Middle frontal gyrus (tissue), 1 donor: Measurements from ENCODE around the gene OTUD5.

ENCODE experiments used
- DNase-seq: peaks from one replicate; pipeline ENCODE4 v3.0.0-alpha.2; 2015; ENCODE audit warnings: low spot score; ENCODE audit errors: extremely low spot score

Gene OTUD5

DNA sequence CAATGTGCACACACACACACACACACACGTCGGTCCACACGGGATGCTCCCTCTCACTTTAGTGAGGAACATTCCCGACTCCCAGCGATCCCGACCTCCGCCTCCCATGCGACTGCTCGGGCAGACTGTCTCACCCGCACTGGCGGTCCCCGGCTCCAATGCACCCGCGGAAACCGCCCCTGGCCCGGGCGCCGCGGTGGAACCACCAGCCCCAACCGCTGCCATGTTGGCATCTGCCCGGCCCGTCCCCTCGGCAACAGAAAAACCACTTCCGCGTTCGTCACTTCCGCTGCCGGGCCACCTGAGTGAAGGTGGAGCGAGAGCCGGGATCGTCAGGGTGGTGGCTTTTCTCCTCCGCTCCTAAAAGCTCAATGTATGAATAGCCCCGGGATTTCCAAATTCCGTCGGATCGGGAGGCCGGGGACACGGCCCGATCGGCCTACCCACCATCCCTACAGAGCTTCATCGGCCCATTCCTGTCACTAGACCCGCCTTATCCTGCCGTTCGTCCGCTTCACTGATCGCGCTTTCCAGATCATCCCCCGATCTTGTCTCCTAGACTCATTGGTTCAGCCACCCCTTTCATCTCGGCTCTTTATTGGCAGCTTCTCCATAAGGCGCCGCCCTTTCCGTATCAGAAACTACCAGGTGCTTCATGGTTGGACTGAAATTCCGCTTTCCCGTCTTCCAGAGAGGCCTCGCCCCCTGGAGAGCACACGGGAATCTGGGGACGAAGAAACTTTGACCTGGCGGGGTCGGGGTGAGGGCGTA lies 45.8 kb downstream of the OTUD5 start, which contains the start of gene SLC35A2:
TSS of gene SLC35A2 (minus strand) at position 235 of the 771 bp plus-strand sequence. CDS start at position 225, 10 bp downstream.
- peak; percentile 57 for DNase-seq

DNA sequence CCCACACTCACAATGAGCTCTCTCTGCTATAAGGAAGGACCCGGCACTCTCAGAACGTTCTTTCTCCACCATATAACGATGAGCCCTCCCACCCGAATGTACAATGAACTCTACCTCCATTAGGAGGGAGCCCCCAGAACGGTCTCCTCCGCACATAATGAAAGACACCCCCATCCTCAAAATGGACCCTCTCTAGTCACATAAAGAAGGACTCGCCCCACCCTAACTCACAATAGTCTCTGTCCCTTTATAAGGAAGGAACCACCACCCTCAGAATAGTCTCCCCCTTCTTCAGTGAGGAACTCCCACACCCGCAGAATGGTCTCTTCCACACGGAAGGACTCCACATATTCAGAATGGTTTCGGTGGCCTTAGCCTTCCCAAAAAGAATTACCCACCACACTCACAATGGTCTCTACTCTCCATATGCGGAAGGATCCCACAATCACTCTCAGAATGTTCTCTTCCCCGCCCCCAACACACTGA lies 46.4 kb downstream of the OTUD5 start:
- DNase-seq = no peak

DNA sequence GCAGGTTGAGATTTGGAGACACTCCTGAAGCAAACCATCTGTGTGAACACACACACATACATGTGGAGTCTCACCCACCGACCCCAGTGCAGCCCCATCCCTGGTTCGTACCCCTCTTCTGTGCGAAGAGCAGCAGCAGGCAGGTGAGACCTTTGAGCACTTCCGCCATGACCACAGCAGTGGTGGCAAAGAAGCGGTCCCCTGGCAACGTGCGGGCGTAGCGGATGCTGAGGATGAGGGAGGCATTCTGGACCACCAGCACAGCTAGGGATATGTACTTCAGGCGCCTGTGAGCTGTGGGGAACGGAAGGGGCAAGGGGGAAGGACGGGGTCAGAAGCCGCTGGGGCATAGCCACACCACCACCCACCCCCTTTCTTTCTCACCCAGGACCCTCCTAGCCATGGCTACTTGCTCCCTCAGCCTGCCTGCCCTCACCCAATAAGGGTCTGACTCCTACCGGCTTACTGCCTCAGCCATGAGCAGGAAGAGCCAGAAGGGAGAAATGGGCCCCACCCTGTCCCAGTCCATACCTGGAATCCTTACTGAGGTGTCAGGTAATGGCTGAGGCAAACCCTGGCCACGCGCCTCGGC lies 47.6 kb downstream of the OTUD5 start:
- no peak for DNase-seq

DNA sequence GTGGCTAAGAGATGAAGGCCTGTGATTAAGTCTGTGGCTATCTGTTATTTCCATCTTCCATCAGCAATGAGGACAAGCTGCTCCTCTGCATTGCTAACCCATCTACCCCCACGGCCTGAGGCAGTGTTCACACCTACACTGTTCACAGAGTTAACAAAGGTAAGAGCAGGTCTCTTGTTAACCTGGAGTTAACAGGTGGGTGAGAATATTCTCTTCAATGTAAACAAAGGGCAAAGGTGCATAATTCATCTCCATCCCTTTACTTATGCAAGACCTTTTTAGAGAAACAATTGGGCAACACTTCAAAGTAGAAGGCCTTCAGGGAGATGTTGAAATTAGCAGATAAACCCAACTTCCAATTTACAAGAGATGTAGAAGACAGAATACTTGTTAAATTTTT lies 48.8 kb downstream of the OTUD5 start:
- no peak for DNase-seq

DNA sequence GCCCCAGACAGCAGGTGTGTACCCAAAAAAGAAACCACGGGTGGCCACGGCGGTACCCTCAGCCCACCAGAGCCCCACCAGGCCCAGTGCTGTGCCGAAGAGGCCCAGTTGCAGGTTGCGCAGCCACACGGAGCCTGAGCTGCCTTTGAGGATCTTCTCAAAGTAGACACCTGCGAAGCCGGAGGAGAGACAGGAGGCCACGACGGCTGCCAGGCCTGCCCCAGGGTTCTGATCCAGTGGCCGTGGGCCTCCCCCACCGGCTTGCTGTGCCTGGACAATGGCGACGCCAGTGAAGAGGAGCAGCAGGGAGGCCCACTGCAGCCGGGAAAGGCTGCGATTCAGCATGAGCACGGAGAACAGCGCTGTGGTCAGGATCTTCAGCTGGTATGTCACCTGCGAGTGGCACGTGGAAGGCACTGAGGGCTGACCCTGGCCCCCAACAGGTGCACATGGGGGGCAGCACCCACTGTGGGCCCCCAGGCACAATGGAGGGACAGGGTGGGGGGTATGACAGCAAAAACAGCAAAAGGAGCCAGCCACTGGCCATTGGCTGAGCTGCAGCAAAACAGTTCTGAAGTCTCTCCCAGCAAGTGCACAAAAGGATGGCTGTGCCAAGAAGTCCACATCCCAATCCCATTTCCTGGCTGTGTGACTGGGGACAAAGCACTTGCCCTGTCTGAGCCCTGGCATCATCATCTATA lies 52.2 kb downstream of the OTUD5 start:
- DNase-seq = no peak

DNA sequence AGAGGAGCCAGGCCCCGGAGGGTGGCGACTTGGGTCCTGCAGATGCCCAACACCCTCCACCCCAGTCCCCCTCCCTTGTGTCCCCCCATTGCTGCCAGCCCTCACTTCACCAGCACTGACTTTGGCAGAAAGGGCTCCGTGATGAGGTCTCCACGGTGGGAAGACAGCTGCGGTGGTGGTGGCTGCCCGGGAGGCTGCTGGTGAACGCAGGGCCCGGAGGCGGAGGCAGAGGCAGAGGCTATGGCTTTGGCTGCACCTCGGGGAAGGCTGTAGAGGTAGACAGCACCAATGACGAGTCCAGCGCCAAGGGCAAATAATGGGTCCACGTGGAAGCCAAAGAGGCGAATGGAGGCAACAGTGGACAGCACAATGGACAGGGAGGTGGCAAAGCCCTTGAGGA lies 52.8 kb downstream of the OTUD5 start:
- DNase-seq = no peak

DNA sequence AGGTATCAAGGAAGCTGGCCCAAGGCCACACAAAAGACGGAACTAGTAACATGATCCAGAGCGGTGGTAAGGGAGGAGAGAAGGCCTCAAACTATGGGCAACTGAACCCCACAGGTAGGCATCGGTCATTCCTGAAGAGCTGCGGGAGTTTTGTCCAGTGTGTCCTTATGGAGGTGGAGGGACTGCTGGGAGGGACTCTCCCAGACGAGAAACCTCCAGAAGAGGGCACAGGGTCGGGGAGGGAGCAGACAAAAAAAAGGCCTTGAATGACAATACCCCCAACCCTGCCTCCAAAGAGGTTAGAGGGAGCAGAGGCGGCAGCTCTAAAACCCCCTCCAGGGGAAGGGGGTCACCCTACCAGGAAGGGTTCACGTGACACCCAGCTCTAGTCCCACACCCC lies 53.2 kb downstream of the OTUD5 start:
- DNase-seq = no peak

DNA sequence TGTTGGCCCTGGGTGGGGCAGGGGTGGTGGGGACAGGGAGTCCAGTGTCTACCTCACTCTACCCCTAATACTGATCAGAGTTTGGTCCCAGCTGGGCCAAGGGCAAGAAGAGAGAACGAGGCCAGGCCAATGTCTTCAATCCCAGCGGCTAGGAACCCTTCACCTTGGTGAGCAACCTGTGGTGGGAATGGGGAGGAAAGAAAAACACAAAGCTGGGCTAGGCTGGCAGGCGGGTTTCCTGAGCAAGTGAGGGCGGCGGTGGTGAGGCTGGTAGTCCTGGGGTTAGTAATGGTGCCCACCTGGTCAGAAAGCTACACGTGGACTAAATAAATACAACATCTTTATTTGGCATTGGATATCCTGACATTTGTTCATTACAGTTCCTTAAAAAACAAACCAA lies 54.1 kb downstream of the OTUD5 start:
- no peak for DNase-seq

DNA sequence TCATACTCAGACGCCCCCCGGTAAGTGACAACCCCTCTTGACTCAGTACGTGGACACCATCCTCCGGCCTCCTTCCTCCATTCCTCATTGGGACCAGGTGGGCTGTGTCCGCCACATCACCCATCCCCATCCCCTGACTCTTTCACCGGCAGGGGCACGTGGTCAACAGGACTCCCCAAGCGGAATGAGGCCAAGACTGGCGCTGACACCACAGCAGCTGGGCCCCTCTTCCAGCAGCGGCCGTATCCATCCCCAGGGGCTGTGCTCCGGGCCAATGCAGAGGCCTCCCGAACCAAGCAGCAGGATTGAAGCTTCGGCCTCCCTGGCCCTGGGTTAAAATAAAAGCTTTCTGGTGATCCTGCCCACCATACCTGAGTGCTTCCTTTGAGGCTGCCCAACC lies 54.6 kb downstream of the OTUD5 start:
- DNase-seq = no peak

DNA sequence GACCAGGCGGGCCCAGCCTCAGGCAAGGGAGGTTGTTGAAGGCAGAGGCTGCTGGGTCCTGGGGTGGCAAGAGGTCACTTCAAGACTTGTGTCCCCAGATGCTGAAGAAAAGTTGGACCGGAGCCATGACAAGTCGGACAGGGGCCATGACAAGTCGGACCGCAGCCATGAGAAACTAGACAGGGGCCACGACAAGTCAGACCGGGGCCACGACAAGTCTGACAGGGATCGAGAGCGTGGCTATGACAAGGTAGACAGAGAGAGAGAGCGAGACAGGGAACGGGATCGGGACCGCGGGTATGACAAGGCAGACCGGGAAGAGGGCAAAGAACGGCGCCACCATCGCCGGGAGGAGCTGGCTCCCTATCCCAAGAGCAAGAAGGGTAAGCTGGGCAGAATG lies 55.3 kb downstream of the OTUD5 start:
- DNase-seq = no peak

DNA sequence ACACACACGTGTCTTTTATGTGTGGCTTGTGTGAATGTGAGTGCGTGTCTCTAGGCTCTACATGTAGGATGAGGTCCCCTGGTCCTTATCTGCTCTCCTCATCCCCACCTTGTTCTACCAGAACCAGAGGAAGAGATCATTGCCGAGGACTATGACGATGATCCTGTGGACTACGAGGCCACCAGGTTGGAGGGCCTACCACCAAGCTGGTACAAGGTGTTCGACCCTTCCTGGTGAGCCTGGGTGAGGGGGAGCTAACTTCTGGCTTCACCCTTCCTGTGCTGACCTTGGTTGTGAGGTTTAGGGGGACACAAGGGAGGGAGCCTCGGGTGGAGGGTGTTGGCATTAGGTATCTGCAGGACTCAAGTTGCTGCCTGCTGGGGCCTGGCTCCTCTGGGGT lies 56.3 kb downstream of the OTUD5 start:
- DNase-seq = no peak

DNA sequence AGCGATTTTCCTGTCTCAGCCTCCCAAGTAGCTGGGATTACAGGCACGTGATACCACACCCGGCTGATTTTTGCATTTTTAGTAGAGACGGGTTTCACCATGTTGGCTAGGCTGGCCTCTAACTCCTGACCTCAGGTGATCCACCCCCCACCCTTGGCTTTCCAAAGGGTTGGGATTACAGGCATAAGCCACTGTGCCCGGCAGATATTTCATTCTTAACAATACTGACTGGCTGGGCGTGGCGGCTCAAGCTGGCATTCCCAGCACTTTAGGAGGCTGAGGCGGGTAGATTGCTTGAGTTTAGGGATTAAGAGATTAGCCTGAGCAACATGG lies 58.4 kb downstream of the OTUD5 start:
- DNase-seq = no peak

DNA sequence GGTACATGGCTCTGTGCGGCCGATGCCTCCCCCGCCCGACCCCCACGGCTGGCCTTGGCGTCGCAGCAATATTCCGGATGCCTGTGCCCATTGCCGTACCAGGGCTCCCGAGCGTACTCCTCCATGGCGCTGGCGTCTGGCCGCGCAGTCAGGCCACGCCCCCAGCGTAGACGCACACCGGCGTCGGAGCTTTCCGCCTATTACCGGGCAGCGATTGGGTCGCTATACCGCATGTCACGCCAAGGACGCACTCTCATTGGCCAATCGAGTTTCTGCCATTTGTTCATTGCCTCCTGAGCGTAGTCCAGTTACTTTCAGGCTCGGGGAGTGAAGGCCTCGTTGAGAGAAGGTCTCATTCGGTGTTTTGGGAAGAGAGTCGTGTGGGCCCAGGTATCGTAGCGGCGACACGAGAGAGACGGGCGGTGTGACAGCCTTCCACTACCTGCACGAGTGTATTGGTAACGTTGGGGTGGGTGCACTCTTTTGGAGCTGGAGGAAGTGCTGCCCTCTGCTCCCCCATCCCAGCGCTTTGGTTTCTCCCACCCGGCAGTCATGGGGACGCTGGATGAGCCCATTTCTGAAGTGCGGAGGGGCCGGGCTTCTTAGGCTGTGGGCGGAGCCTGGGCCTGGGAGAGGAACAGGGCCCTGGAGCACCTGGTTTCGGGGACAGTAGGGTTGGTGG lies 59.6 kb downstream of the OTUD5 start, which contains the start of the genes PQBP1 and TIMM17B:
TSS of gene PQBP1 (plus strand) at position 306 of the 682 bp plus-strand sequence. CDS start 580 bp downstream, outside the sequence.
TSS of gene TIMM17B (minus strand) at position 144 of the 682 bp plus-strand sequence. CDS start at position 125, 19 bp downstream.
- DNase-seq = peak; percentile 87

DNA sequence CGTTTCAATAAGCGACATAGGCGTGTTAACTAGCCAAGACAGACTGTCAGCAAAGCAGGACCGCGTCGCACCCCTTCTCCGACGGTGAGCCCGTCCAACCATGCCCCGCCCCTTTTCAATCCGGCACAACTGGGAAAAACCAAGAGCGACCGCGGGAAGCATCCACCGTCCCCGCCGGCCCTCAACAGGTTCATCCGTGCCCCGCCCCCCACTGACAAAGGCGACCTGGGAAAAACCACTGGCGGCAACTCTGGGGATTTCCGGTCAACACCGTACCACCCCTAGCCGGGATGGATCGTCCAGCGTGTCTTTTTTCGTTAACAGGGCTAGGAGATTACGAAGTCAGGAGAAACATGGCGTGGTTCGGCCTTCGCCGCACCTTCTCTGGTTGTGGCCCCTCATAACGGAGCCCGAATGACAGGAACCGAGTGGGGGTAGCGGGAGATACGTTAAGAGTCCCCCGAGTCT lies 60.2 kb downstream of the OTUD5 start:
- no peak for DNase-seq

DNA sequence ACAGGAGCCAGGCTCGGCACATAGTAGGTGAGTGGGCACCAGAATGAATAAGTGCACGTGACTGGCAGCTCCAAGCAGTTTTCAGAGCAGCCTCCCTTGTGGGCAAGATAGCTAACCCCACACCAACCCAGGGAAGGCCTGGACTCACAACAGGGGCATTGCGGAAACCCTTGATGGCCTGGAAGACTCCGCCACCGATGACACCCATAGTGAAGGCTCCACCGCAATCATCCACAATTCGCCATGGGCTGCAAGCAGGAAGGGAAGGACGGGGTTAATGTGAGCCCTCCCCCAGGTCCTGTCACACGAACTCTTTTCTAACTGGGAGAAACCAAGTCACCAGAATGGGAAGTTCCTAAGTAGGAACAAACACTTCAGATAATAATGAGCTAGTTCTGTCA lies 60.8 kb downstream of the OTUD5 start:
- DNase-seq = no peak

DNA sequence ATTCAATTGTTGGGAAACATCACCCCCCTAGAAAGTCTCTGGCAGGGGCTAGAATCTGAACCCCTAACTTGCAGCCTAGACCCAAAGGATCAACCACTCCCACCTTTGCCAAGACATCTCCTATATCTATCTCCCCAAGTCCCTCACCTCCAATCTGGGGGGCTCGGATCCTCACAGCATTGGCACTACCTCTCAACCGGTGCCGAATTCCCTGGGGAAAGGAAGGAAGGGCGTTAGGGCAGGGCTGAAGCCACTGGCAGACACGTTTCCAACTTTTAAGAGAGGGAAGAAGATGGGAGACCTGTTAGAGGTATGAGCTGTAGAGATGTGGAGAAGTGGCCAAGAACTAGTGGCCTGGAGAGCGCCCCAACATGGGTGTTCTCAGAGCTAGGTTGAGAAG lies 62.5 kb downstream of the OTUD5 start:
- DNase-seq = no peak

DNA sequence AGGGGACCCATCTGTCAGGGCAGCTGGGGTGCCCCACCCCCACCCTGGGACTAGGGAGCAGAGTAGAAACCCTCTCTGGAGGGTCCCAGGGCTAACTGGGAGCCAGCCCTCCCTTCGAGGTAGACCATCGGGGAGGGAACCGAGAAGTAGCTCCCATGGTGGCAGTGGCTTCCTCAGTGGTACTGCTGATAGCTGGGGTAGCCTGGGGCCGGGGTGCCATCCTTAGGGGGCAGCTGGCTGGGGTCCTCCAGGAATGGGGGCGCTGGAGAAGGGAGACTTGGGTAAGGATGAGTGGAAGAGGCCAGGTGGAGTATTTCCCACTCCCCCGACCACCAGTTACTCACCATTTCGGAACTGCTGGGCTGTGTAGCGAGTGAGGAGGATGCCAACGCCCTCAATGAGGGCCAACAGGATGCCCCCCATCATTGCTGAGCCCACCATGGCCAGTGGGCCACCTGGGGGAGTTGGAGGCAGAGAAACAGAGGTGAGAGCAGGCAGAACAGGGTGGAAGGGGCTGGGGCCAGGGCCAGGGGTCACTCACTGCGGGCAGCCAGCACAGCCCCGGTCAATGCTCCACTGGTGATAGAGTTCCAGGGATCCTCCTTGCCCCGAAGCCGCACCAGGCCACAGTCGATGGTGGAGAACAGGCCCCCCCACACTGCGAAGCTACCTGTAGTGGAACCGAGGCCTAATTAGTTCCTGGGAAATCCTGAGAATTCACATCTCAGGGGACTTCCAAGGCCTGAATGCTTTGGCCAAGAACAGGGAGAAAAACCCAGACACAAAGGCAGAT lies 63.7 kb downstream of the OTUD5 start:
- DNase-seq = no peak

DNA sequence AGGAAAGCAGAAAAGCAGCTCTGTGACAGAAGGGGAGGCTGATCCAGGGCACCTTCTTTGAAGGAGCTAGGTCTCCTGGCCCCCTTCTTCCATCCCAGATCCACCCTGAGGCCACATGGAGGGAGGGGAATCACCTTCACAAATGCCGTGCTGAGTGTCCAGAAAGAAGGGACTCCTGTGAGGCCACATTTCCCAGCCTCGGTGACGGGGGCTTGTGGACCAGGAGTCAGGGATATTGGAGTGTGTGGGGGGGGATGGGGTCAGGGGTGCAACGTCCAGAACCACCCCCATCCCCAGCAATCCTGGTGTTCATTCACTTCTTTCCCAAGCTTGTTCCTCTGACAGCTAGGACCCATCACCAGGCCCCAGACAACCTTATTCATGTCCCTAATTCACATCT lies 64.5 kb downstream of the OTUD5 start:
- no peak for DNase-seq

DNA sequence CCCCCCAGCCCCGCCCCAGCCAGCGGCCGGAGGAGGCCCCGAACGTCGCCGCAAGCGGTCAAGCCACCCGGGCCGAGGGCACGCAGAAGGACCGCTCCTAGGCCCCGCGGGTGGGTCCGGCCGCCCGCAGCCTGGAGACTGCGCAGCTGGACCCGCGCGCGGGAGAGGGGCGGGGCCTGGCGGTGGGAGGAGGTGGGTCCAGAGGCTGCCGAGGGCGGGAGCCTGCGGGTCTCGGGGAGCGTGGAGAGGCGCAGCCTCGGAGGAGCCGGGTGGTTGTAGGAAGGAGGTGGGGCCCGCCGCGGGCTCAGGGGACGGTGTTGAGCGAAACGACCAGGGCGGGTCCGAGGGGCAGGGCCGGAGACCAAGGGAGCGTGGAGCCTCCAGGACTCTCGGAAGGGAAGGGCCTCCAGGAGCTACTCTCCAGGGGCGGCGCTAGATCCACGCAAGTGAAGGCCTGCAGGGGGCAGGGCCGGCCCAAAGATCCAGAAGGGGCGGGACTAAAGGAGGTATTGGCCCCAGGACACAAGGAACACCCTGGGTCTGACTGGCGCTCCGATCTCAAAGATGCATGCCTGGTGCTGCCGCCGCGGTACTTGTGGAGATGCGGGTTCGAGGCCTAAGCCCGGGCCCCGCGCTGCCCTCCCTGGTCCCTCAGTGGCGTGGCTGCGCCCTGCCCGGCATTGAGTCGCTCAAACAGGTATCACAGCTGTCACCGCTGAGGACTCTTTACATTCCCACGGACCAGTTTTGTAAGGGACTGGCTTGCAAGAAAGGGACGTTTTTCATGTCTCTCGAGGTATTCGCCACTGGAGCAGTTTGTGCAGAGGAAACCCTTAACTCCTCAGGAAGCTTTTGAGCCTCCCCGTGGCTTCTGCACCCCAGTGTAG lies 65.8 kb downstream of the OTUD5 start:
- DNase-seq = peak; percentile 38

DNA sequence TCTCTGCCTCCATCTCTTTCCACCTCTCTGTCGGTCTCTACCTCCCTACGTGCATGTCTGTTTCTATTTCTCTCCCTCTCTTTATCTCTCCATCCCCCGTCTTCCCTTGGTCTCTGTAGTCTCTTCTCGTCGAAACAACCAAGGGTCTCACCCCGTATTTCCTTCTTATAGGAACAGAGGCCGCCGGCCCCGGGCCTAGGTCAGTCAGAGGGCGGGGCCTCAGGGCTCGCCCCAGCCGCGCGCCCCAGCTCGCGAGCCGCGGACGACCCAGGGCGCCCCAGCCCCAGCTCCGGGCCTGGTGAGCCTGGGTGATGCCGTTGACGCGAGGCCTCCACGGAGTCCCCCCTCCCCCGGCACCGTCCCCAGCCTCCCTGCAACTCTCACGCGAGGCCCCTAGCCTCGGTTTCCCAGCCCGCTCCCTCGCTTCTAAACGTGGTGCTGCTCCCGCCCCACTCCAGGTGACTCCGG lies 66.4 kb downstream of the OTUD5 start:
- DNase-seq = no peak
